HG03175 (cell line): ENCODE data around the gene ERCC8.
"Not testable (repeated sequence)": the region's sequence is repeated elsewhere in the genome, so short reads cannot be mapped to it uniquely, and the experiment has no call there.

Source experiments
- ATAC-seq: cut with Tn5 transposase; IDR thresholded peaks from one replicate; pipeline ENCODE4 v1.9.1; 2021; ENCODE audit warnings: mild to moderate bottlenecking, moderate library complexity; ENCODE audit not compliant: unreplicated experiment

The ERCC8 gene, protein sequence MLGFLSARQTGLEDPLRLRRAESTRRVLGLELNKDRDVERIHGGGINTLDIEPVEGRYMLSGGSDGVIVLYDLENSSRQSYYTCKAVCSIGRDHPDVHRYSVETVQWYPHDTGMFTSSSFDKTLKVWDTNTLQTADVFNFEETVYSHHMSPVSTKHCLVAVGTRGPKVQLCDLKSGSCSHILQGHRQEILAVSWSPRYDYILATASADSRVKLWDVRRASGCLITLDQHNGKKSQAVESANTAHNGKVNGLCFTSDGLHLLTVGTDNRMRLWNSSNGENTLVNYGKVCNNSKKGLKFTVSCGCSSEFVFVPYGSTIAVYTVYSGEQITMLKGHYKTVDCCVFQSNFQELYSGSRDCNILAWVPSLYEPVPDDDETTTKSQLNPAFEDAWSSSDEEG

DNA sequence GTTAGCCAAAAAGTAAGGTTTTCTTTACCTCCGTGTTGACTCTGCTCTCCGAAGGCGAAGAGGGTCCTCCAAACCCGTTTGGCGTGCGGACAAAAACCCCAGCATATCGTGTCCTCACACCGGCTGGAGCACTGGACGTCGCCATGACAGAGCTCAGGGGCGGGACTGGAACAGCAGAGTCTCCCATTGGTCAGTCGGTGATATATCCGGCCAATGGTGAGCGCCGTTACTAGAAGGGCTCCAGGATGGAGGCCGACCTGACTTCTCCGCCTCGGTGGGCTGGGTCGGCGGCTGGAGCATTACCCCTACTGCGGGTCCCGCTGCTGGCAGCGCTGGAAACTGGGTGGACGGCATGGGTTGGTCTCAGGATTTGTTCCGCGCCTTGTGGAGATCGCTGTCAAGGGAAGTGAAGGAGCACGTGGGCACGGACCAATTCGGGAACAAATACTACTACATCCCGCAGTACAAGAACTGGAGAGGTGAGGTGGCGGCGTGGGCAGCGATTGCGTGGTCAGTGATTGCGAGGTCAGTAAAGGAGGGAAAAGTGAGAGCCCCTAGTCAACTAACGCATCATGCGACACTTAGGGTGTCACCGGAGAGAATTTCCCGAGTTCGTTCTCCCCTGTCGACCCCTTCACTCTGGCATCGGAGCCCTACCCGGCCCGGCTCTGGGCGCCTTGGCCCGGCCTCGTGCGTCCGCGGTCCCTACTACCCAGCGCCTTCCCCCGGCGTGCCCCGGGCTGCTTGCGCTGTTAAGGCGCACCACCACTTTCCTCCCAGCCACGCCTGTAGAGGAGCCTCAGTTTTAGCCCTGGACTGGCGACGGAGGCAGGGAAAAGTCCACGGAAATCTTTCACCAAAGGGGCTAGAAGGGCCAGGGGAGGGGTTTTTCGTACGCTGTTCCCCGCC, at the start of gene ERCC8, which contains the start of gene NDUFAF2:
TSS of gene ERCC8 (minus strand) at position 167 of the 909 bp plus-strand sequence. CDS start at position 105, 62 bp downstream.
TSS of gene NDUFAF2 (plus strand) at position 302 of the 909 bp plus-strand sequence. CDS start at position 353, 51 bp downstream.
- peak; percentile 99 for ATAC-seq

DNA sequence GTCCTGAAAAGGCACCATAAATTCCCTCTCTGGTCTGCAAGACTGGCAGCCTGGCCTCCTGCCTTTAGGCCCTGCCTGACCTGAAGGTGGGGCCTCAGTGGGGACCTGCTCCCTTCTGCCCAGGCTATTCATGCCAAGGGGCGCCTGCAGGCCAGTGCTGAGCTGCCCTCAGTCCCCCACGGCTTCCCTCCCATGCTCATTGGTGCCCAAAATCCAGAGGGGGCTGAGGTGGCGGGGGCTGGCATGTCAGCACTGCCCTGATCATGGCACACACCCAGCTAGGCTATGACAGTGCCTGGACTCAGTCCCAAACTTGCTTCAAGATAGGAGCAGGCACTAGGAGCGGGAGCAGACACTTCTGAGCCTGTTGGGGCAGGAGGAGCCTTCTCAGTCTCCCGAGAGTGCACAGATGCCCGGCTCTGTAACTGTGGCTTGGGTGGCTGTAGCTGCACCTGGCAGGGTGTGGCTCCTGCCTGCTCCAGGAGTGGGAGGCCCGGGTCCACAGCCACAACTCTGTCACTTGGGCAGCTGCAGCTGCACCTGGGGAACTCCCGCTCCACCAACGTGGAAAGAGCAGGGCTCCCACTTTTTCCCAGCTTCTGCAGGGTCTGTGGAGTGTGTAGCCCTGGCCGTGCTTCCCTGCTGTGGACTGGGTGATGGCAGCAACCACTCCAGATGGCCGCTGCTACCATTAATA, 49.2 kb upstream of the ERCC8 start:
- no peak for ATAC-seq

DNA sequence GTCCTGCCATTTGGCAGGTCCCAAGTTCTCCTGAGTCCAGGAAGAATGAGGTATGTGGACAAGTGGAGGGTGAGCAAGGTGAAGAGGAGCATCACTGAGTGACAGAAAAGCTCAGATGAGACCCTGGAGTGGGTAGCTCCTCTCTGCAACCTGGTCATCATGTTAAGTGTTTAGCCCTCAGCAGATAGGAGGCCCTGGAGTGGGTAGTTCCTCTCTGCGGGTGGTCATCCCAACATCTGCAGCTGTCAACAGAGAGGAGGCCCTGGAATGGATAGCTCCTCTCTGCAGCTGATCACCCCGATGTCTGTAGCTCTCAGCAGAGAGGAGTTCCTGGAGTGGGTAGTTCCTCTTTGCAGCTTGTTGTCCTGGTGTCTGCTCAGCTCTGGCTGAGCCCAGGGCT, 48.6 kb upstream of the ERCC8 start:
- no peak for ATAC-seq

- no peak for ATAC-seq
Observed at GRCh38 chr5:60992871-60993270, 48.0 kb upstream of the ERCC8 start.

DNA sequence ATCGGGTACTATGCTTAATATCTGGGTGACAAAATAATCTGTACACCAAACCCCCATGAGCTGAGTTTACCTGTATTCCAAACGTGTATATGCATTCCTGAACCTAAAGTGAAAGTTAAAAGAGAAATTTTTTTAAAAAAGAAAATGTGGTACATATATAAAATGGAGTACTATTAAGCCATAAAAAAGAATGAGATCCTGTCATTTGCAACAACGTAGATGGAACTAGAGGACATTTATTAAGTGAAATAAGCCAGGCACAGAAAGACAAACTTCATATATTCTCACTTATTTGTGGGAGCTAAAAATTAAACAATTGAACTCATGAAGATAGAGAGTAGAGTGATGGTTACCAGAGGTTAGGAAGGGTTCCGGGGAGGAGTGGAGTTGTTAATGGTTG, 44.9 kb upstream of the ERCC8 start:
- no peak for ATAC-seq

- not testable (repeated sequence) for ATAC-seq
Observed at GRCh38 chr5:60982127-60982526, 37.3 kb upstream of the ERCC8 start.

DNA sequence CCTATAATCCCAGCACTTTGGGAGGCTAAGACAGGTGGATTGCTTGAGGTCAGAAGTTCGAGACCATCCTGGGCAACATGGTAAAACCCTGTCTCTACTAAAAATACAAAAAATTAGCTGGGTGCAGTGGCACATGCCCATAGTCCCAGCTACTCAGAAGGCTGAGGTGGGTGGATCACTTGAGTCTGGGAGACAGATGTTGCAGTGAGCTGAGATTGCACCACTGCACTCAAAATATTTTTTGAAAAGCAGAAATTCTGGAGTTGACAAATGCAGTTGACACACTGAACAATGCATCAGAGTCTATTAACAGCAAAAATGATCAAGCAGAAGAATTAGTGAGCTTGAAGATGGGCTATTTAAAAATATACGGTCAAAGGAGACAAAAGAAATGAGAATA, 35.6 kb upstream of the ERCC8 start:
- ATAC-seq: no peak

DNA sequence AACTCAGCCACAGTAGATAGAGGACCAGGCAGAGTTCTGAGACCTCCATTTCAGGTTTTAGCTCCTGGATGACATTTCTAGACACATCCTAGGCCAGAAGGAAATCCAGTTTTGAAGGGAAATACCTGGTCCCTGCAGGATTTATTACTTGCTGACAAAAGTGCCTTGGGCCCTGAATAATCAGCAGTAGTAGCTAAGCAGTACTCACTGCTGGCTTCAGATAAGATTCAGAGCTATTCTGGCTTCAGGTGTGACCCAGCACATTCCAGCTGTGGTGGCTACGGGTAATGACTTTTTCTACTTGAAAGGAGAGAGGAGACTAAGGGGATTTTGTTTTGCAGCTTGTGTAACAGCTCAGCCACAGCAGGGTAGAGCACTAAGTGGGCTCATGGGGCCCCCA, 34.1 kb upstream of the ERCC8 start:
- ATAC-seq: no peak

- no peak for ATAC-seq
Observed at GRCh38 chr5:60977956-60978737, 33.3 kb upstream of the ERCC8 start.

DNA sequence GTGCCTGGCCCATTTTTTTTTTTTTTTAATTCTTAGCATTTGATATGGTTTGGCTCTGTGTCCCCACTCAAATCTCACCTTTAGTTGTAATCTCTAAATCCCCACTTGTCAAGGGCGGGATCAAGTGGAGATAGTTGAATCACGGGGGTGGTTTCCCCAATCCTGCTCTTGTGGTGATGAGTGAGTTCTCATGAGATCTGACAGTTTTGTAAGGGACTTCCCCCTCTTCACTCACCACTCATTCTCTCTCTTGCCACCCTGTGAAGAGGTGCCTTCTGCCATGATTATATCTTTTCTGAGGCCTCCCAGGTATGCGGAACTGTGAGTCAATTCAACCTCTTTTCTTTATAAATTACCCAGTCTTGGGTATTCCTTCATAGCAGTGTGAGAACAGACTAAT, 27.4 kb upstream of the ERCC8 start:
- ATAC-seq: no peak

GRCh38 chr5:60961685-60962084, 16.8 kb upstream of the ERCC8 start:
- no peak for ATAC-seq

- no peak for ATAC-seq
Observed at GRCh38 chr5:60960591-60960990, 15.7 kb upstream of the ERCC8 start.

GRCh38 chr5:60959156-60959555, 14.3 kb upstream of the ERCC8 start:
- ATAC-seq: no peak

- no peak for ATAC-seq
Observed at GRCh38 chr5:60958712-60959111, 13.8 kb upstream of the ERCC8 start.

- ATAC-seq: no peak
Observed at GRCh38 chr5:60958088-60958487, 13.2 kb upstream of the ERCC8 start.

DNA sequence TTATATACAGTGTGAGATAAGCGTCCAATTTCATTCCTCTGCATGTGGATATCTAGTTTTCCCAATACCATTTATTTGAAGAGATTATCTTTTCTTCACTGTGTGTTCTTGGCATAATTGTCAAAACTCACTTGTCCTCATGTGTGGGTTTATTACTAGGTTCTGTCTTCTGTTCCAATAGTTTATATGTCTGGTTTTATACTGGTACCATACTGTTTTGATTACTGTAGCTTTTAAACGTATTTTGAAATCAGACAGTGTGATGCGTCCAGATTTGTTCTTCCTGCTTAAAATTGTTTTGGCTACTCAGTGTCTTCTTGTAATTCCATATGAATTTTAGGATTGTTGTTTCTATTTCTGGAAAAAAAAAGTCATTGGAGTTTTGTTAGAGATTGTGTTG, 10.4 kb upstream of the ERCC8 start:
- no peak for ATAC-seq

- no peak for ATAC-seq
Observed at GRCh38 chr5:60948738-60949137, 3.9 kb upstream of the ERCC8 start.

GRCh38 chr5:60945813-60946187, 930 bp upstream of the ERCC8 start:
- ATAC-seq: peak; percentile 26

DNA sequence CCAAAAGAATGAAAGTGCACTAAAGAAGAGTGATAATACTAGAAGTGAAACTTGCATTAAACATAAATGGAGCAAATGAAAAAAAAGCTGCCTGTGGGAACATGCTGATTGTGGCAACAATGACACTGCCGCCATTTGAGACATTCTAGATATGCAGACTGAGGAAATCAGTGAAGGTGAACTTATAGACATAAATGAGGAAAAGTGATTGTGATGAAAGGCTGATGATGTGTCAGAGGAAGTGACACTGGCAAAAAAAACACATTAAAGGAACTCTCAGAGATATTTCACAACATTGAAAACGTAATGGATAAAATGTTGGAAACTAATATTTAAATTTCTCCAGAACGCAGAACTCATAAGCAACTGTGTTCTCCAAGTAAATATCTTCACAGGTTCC, 1.2 kb downstream of the ERCC8 start:
- no peak for ATAC-seq

GRCh38 chr5:60929024-60929423, 15.8 kb downstream of the ERCC8 start:
- no peak for ATAC-seq
